ENCODE measurements around the gene TMC4. TPM values are rescaled to one million over a fixed set of nuclear protein-coding genes. Genes with fewer than 3 reads are reported as not detected.

Gene TMC4
- total RNA-seq, 2 experiments from 2014 or later, result not detected

- CTCF ChIA-PET, result no interaction called here
- POLR2A ChIA-PET, result no interaction called here
These were observed 10.1 kb downstream of the TMC4 start for GRCh38 chr19:54162884-54163283.

DNA sequence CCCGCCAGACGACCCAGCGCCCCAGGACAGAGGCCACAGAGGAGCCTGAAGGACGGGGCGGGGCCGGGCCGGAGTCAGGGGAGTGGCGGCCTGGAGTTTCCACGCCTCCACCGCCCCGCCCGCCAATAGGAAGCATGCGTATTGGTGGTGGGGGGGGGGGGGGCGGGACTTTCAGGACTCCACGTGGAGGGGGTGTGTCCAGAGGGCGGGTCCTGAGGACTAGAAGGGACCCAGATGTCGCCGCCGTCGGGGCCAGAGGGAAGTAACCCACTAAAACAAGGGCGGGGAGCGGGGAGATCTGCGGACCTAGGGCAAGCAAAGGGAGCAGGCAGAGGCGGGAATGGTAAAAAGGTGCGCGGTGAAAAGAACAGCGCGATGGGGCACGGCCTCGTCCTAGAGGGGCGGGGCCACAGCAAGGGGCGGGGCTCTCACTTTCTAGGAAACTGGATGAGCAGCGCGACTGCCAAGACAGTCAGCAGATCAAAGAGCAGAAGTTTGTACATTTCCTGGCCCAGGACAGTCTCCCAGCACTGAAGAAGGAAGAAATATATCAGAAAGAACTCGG, 10.6 kb downstream of the TMC4 start:
- ChIA-PET POLR2A (no interaction called here), CTCF (no interaction called here)

DNA sequence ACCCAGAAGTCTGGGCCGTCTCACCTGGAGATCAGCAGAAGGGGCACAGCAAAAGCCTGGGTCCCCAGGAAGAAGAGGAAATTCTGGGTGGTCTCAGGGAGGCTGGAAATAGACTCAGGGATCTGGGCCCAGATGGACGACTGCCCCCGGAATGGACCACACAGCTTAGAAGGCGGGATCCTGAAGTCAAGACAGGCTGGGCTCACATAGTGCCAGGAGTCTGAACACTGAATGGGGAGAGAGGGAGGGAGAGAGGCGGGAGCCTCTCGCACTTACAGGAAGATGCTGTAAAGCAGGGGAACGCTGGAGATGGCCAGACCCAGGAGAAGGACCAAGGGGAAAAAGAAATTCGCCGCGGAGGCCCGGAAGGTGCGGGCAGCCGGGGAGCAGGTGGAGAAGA, 12.1 kb downstream of the TMC4 start:
- CTCF ChIA-PET, result interaction anchor here (0.7 kb wide), 1 partner anchor 72 kb away, joined by 3 read pairs; no protein-coding TSS in a partner anchor
- POLR2A ChIA-PET, result interaction anchor here (2.7 kb wide), 1 partner anchor 23 kb away, joined by 14 read pairs; the partner anchor contains the start of gene CNOT3

DNA sequence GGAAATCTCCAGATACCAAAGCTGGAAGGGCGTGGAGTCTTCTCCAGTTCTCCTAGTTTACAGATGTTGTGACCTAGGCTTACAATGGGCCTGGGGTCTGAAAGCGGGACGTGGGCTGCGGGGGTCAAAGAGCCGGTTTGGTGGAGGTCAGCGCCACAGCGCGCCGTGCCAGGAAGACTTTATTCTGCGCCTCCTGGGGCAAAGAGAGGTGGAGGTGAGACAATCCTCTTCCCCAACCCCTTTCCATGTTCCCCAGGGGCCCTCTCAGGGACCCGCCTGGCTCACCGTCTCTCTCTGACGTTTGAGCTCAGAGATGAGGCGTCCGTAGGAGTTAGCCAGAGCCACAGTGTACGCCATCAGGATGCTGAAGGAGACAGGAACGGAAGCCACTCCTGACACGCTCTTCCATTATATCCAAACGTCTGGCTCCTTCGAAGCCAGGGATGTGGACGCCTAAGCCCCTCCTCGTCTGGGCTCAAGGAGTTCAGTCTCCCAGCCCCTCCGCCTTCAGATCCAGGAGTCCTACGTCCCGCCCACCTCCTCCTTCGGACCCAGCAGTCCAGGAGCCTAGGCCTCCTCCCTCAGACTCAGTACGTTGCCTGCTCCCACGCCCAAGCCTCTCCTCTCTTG, 12.7 kb downstream of the TMC4 start:
- ChIA-PET CTCF (interaction anchor here (1.4 to 2.5 kb wide), 3 partner anchors 23 to 45 kb away, joined by 5 to 9 read pairs (median 7); partner anchors contain the start of genes CNOT3, MBOAT7, PRPF31 and TFPT), POLR2A (interaction anchor here (0.5 to 2.7 kb wide), 3 partner anchors 23 to 604 kb away, joined by 3 to 14 read pairs (median 4); partner anchors contain the start of genes CNOT3 and MBOAT7)

- ChIA-PET POLR2A (interaction anchor here (0.5 to 2.7 kb wide), 7 partner anchors 15 to 603 kb away, joined by 3 to 14 read pairs (median 4); partner anchors contain the start of genes CNOT3, MBOAT7 and RPS9), CTCF (interaction anchor here (1.0 to 2.5 kb wide), 5 partner anchors 9 to 44 kb away, joined by 3 to 9 read pairs (median 5); partner anchors contain the start of genes CNOT3, MBOAT7, PRPF31 and TFPT)
These were observed 13.4 kb downstream of the TMC4 start, which contains the start of gene LENG1 for GRCh38 chr19:54159352-54160181. LENG1 (minus strand) TSS chr19:54159721; CDS start chr19:54159695, 26 bp downstream.

GRCh38 chr19:54158812-54159351, 14.1 kb downstream of the TMC4 start:
- CTCF ChIA-PET, result interaction anchor here (0.6 to 2.5 kb wide), 6 partner anchors 8 to 71 kb away, joined by 3 to 9 read pairs (median 4); partner anchors contain the start of genes CNOT3, MBOAT7, PRPF31 and TFPT
- POLR2A ChIA-PET, result interaction anchor here (0.9 to 2.7 kb wide), 7 partner anchors 14 to 48 kb away, joined by 3 to 14 read pairs (median 4); partner anchors contain the start of genes CNOT3, MBOAT7 and RPS9

DNA sequence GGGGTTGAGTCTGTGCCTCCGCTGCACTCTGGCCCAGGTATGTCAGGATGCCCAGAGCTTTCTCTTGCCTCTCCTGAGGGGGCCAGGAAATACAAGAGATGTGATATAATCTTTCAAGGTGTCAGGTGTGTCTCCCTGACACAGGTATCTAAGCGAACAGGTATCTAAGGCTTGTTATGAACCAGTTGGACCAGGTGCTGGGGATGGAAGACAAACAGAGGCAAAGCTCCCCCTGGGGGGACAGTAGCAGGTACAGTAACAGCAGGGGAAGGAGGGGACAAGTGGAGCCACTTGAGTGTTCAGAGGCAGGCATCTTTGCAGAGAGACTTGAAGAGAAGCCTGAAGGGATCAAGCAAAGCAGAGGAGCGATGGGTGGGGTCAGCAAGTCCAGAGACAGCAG, 16.0 kb downstream of the TMC4 start:
- CTCF ChIA-PET, result interaction anchor here (0.8 kb wide), 1 partner anchor 14 kb away, joined by 3 read pairs; no protein-coding TSS in a partner anchor

GRCh38 chr19:54156490-54156889, 16.5 kb downstream of the TMC4 start:
- ChIA-PET CTCF (no interaction called here), POLR2A (no interaction called here)

More for the DNA sequence above, 16.0 kb downstream of the TMC4 start:
- POLR2A ChIA-PET, result no interaction called here

DNA sequence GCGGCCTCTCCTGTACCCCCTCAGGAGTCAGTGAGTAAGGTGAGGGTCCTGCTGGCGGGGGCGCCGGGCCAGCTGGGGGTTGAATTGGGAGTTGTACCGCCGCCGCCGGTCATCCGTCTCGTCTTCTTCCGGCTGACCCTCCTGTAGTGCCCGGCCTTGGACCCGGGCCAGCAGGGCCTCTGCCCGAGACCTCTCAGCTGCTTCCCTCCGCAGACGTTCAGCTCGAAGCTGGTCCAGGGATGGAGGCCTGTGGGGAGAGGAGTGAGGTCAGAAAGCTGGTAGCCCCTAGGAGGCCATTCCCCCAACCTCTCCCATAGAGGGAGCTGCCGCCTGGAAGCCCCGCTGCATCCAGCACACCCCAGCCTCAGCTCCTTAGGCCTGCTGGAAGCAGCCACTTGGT, 17.3 kb downstream of the TMC4 start:
- ChIA-PET CTCF (no interaction called here), POLR2A (no interaction called here)

DNA sequence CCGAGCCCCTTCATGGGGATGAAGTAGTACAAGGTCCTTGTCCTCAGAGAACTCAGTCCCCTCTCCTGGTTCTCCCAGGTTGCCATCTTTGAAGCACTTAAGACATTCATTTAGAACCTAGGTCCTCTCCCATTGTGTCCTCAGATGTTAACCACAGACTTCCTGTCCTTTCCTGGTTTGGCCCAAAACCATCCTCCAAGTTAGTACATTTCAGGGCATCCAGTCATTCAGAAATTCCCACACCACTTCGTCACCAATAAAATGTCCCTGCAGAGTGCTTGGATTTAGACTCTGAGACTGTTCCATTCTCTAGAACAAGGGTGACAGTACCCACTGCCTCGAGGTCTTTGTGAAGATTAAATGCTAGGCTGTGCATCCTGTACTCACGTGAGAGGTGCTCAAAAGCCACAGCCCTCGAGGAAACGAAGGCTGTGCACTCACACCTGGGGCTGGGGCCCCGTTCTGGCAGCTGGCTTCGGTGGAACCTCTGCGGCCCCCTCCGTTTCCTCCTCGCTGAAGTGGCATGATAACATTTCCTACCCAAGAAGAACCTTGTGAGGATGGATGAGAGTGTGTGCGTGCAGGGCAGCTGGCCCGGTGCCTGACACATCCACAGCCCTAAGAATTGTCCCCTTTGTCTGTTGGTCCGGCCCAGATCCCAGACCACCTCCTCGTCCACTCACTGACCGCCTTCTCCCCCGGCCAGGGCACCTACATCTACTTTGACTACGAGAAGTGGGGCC, 18.2 kb downstream of the TMC4 start:
- CTCF ChIA-PET, result no interaction called here
- POLR2A ChIA-PET, result no interaction called here

- POLR2A ChIA-PET, result no interaction called here
- CTCF ChIA-PET, result no interaction called here
These were observed 19.1 kb downstream of the TMC4 start for GRCh38 chr19:54153731-54154326.

DNA sequence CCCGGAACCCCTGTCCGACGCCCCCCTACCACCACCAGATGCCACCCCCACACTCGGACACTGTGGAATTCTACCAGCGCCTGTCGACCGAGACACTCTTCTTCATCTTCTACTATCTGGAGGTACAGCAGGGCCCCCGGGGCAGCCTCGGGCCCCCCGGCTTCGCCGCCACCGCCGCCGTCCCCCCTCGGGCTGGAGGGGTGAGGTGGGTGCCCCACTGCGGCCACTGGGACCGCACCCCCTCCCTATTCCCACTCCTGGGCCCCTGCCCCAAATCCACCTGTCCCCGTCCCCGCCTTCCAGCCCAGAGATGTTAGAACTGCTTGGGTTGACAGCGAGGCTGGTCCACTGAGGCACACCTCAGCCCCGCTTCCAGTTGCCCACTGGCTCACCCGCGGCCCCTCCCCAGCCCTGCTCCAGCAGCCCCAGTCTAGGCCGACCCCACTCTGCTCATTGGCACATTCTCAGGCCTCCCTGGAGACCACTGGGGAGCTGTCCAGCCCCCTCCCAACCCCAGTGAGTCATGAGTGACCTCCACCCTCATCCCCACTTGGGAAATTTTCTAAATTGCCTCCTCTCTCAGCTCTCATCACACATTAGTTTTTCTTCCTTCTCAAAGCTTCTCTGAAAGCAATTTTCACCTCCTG, 20.0 kb downstream of the TMC4 start:
- ChIA-PET POLR2A (no interaction called here), CTCF (no interaction called here)

GRCh38 chr19:54152267-54152666, 20.7 kb downstream of the TMC4 start:
- POLR2A ChIA-PET, result no interaction called here
- CTCF ChIA-PET, result no interaction called here

DNA sequence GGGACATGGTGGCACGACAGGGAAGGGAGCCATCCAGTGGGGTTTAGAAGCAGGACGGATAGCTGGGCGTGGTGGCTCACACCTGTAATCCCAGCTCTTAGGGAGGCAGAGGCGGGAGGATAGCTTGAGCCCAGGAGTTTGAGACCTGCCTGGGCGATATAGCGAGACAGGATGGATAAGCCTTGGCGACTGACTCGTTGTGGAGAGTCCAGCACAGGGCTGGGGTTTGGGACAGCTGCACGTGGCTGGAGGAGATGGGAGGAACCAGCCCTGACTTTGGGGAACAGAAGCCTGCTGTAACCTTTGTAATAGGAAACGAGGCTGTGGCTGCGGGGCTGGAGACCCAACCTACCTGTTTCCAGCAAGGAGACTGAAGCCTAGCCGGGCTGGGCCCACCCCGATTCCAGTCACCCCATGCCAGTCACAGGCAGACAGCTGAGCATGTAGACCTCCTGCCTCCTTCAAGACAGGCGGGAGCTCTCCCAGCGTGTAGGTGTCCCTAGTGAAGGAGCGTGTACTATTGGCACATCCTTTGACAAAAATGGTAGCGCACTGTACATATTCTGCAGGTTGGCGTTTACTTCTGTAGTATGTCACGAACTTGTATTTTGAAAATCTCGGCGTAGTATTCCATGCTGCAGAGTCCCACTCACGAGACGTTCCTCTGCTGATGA, 21.5 kb downstream of the TMC4 start:
- ChIA-PET POLR2A (interaction anchor here (1.5 kb wide), 1 partner anchor 15 kb away, joined by 6 read pairs; no protein-coding TSS in a partner anchor), CTCF (no interaction called here)

- POLR2A ChIA-PET, result interaction anchor here (1.6 kb wide), 1 partner anchor 11 kb away, joined by 4 read pairs; no protein-coding TSS in a partner anchor
- CTCF ChIA-PET, result no interaction called here
These were observed 23.7 kb downstream of the TMC4 start for GRCh38 chr19:54149021-54149812.

DNA sequence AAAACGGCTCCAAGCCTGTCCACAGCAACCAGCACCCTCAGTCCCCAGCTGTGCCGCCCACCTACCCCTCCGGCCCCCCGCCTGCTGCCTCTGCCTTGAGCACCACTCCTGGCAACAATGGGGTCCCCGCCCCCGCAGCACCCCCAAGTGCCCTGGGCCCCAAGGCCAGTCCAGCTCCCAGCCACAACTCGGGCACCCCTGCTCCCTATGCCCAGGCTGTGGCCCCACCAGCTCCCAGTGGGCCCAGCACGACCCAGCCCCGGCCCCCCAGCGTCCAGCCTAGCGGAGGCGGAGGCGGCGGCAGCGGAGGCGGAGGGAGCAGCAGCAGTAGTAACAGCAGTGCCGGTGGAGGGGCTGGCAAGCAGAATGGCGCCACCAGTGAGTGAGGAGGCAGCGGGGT, 24.8 kb downstream of the TMC4 start:
- ChIA-PET CTCF (interaction anchor here (0.5 kb wide), 1 partner anchor 428 kb away, joined by 4 read pairs; no protein-coding TSS in a partner anchor), POLR2A (no interaction called here)

GRCh38 chr19:54147676-54148075, 25.3 kb downstream of the TMC4 start:
- CTCF ChIA-PET, result interaction anchor here (0.5 kb wide), 1 partner anchor 427 kb away, joined by 4 read pairs; no protein-coding TSS in a partner anchor
- POLR2A ChIA-PET, result no interaction called here

Data from activated CD8-positive, alpha-beta memory T cell treated with anti-CD3 and anti-CD28 coated beads for 36 hours (primary cell).